AG09309 (cell line): Measurements from ENCODE around the gene MASP2.
"Not testable (repeated sequence)": the region's sequence is repeated elsewhere in the genome, so short reads cannot be mapped to it uniquely, and the experiment has no call there.

ENCODE experiments used
- DNase-seq: peaks from one replicate; pipeline ENCODE4 v3.0.0-alpha.2; 2010; ENCODE audit warnings: low read depth
- H3K4me3 ChIP-seq: 2 replicates; pipeline ENCODE4 v1.5.1; 2011; ENCODE audit warnings: mild to moderate bottlenecking, low read depth, low read length, moderate library complexity; ENCODE audit not compliant: control insufficient read depth
- CTCF ChIP-seq: IDR thresholded peaks from 2 replicates; pipeline ENCODE4 v1.5.1; 2011; ENCODE audit warnings: mild to moderate bottlenecking, low read depth, low read length, inconsistent platforms; ENCODE audit not compliant: insufficient read depth, control insufficient read depth; ENCODE audit errors: missing control alignments

MASP2 gene

DNA sequence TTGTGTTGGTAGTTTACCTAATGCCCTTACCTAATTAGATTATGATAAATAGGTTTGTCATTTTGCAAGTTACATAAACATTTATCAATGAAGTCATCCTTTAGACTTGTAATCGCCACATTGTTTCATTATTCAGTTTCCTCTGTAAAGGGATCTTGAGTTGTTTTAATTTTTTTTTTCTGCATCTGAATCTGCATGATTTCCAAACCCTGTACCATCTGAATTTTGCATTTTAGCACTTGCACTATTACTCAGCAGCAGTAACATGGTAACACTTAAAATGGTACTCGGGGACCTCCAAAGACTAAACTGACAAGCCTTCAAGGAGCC is 22.2 kb downstream of the MASP2 start:
- TF ChIP-seq CTCF = no peak
- H3K4me3 ChIP-seq = no peak overlapping the region
- DNase-seq = no peak

DNA sequence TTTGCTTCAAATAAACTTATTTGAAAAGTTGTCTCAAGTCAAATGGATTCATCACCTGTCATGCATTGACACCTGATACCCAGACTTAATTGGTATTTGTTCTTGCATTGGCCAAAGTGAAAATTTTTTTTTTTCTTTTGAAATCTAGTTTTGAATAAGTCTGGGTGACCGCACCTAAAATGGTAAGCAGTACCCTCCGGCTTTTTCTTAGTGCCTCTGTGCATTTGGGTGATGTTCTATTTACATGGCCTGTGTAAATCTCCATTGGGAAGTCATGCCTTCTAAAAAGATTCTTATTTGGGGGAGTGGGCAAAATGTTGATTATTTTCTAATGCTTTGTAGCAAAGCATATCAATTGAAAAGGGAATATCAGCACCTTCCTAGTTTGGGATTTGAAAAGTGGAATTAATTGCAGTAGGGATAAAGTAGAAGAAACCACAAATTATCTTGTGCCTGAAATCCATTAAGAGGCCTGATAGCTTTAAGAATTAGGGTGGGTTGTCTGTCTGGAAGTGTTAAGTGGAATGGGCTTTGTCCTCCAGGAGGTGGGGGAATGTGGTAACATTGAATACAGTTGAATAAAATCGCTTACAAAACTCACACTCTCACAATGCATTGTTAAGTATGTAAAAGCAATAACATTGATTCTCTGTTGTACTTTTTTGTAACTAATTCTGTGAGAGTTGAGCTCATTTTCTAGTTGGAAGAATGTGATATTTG is 22.7 kb downstream of the MASP2 start:
- no peak overlapping the region for H3K4me3 ChIP-seq
- TF ChIP-seq CTCF = no peak
- DNase-seq = no peak

- no peak for TF ChIP-seq CTCF
- H3K4me3 ChIP-seq = no peak overlapping the region
- no peak for DNase-seq
Observed at GRCh38 chr1:11023201-11023600, 23.8 kb downstream of the MASP2 start.

GRCh38 chr1:11019971-11020370 is 27.1 kb downstream of the MASP2 start:
- DNase-seq = no peak
- no peak overlapping the region for H3K4me3 ChIP-seq
- no peak for TF ChIP-seq CTCF

- not testable (repeated sequence) for H3K4me3 ChIP-seq, DNase-seq
Observed at GRCh38 chr1:11019358-11019757, 27.7 kb downstream of the MASP2 start.

DNA sequence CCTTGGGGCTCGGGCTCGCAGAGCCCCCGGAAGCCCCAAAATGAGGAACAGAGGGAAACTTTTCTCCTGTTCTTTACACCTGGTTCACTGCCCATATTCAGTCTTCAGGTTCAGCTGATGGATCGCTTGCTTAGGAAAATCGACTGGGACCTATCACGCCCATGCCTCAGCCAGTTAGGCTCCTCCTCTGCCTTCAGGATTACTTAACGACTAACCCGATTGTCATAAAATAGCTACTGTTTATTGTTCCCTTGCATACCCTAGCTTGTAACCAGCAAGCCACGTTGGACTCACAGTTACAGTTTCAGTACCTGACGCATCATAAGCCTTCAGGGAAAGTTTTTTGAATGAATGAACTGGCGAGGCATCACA is 33.9 kb downstream of the MASP2 start:
- peak overlapping the region; percentile 82 for H3K4me3 ChIP-seq
- no peak for DNase-seq

More for the DNA sequence above, 33.9 kb downstream of the MASP2 start:
- TF ChIP-seq CTCF = no peak
